Natural killer cell (primary cell): ENCODE data around the gene DDN. TPM values are rescaled to one million over a fixed set of nuclear protein-coding genes. Genes with fewer than 3 reads are reported as not detected.

Source experiments
- ATAC-seq, 3 donors: fragments of 150-1000 bp in 2 of 3; fragments of 200-7000 bp in 1 of 3; cut with Tn5 transposase; 1 replicate in 1 of 3; 2 replicates in 2 of 3; pipeline ENCODE4 v1.10.0; 2021; ENCODE audit warnings: mild to moderate bottlenecking in 2 of 3, moderate library complexity in 2 of 3
- DNase-seq, 2 donors: peaks; one replicate each; pipeline versions ENCODE4 v3.0.0 to v3.0.0-alpha.2; 2013 to 2021; ENCODE audit warnings: mixed read lengths in 1 of 2
- H3K27ac ChIP-seq: one replicate; pipeline ENCODE4 v1.5.1; 2013; ENCODE audit warnings: mild to moderate bottlenecking, low read length
- H3K27me3 ChIP-seq: one replicate; pipeline ENCODE4 v1.6.1; 2013; ENCODE audit warnings: low read length; ENCODE audit not compliant: control insufficient read depth, insufficient read depth
- H3K36me3 ChIP-seq: one replicate; pipeline ENCODE4 v1.6.1; 2013; ENCODE audit warnings: low read length; ENCODE audit not compliant: control insufficient read depth, insufficient read depth
- H3K4me1 ChIP-seq: one replicate; pipeline ENCODE4 v1.6.1; 2013; ENCODE audit warnings: low read length; ENCODE audit not compliant: control insufficient read depth, insufficient read depth
- H3K4me3 ChIP-seq: one replicate; pipeline ENCODE4 v1.5.1; 2013; ENCODE audit warnings: low read length
- H3K9me3 ChIP-seq: one replicate; pipeline ENCODE4 v1.6.1; 2013; ENCODE audit warnings: low read length; ENCODE audit not compliant: control insufficient read depth, insufficient read depth
- H3K27ac Mint-ChIP-seq, 2 donors: one replicate each; pipeline ENCODE4 v1.8.0; 2022; ENCODE audit warnings: mild to moderate bottlenecking in 2 of 2, mixed read lengths in 2 of 2, moderate library complexity in 1 of 2
- H3K27me3 Mint-ChIP-seq, 2 donors: one replicate each; pipeline ENCODE4 v1.8.0; 2022; ENCODE audit warnings: low read depth in 2 of 2, mixed read lengths in 2 of 2
- H3K36me3 Mint-ChIP-seq: one replicate; pipeline ENCODE4 v1.8.0; 2022; ENCODE audit warnings: mixed read lengths
- H3K4me1 Mint-ChIP-seq, 2 donors: one replicate each; pipeline ENCODE4 v1.8.0; 2022; ENCODE audit warnings: mixed read lengths in 2 of 2
- H3K4me3 Mint-ChIP-seq: one replicate; pipeline ENCODE4 v1.8.0; 2022; ENCODE audit warnings: mild to moderate bottlenecking, moderate library complexity, mixed read lengths
- H3K9me3 Mint-ChIP-seq, 2 donors: one replicate each; pipeline ENCODE4 v1.8.0; 2022; ENCODE audit warnings: mixed read lengths in 2 of 2
- CTCF ChIP-seq: fragments of 200-600 bp; IDR thresholded peaks from one replicate; pipeline ENCODE4 v1.8.0; 2022; ENCODE audit warnings: antibody characterized with exemption
- WGBS: methylation state at CpG from one replicate; pipeline ENCODE4 v1.1.7; 2013; ENCODE audit warnings: missing lambda C conversion rate; ENCODE audit not compliant: insufficient coverage; 5-methylcytosine and 5-hydroxymethylcytosine counted together
- intact Hi-C: fragments of 100-400 bp; cut with micrococcal nuclease; formaldehyde crosslinking; loops from one replicate; pipeline ENCODE4 v1.14.2; 2022
- total RNA-seq, 4 donors: library from RNA; stranded (reverse); fragments of 120-200 nt in 1 of 4; gene quantifications; one replicate each; pipeline versions ENCODE4 v1.2.3 to v1.2.4, GENCODE V29; 2013 to 2022

The DDN gene
- total RNA-seq, 3 donors from 2014 or later (not counting 1 experiment from before 2014, with no cell fraction given) = 1.1 to 3.4 (median 1.4) TPM

- intact Hi-C loops = loop anchor here (5.0 kb wide), 1 partner anchor 45 kb away; the partner anchor contains the start of gene DDN
- Mint-ChIP-seq H3K36me3 (peaks cover 14% of the 10 kb centered on the region), H3K4me1 (peaks cover 6 to 16% of the 10 kb centered on the region in 2 donors), H3K27ac (peak overlapping the region in 1 of 2 donors; percentile 70), H3K9me3 (no peaks in the 10 kb centered on the region), H3K27me3 (no peaks in the 10 kb centered on the region), H3K4me3 (no peak overlapping the region)
- TF ChIP-seq CTCF = no peak
- ATAC-seq (no peak), DNase-seq (no peak)
- Histone ChIP-seq H3K4me1 (no peaks in the 10 kb centered on the region), H3K27ac (no peak overlapping the region), H3K36me3 (peaks cover 91% of the 10 kb centered on the region), H3K4me3 (no peak overlapping the region), H3K27me3 (no peaks in the 10 kb centered on the region), H3K9me3 (no peaks in the 10 kb centered on the region)
- WGBS = 95% methylated on average over 17 of the region's 18 CpGs
These were observed 42.8 kb upstream of the DDN start for GRCh38 chr12:49041881-49042484.

GRCh38 chr12:49041036-49041880 is 42.1 kb upstream of the DDN start:
- no peak for ATAC-seq
- Mint-ChIP-seq H3K4me1 (peaks cover 6 to 16% of the 10 kb centered on the region in 2 donors), H3K4me3 (no peak overlapping the region), H3K9me3 (no peaks in the 10 kb centered on the region), H3K27me3 (no peaks in the 10 kb centered on the region), H3K27ac (no peak overlapping the region), H3K36me3 (peaks cover 14% of the 10 kb centered on the region)
- no peak for DNase-seq
- 98% methylated on average over 31 of the region's 31 CpGs for WGBS
- H3K27me3 ChIP-seq = no peaks in the 10 kb centered on the region
- H3K36me3 ChIP-seq = peaks cover 90% of the 10 kb centered on the region
- TF ChIP-seq CTCF = no peak
- H3K4me1 ChIP-seq = no peaks in the 10 kb centered on the region
- H3K4me3 ChIP-seq = no peak overlapping the region
- intact Hi-C loops = loop anchor here (5.0 kb wide), 1 partner anchor 44 kb away; the partner anchor contains the start of gene DDN
- H3K27ac ChIP-seq = no peak overlapping the region
- H3K9me3 ChIP-seq = no peaks in the 10 kb centered on the region

- intact Hi-C loops = loop anchor here (5.0 kb wide), 1 partner anchor 43 kb away; the partner anchor contains the start of gene DDN
- Mint-ChIP-seq H3K9me3 (no peaks in the 10 kb centered on the region), H3K36me3 (peaks cover 14% of the 10 kb centered on the region), H3K27ac (peak overlapping the region in 1 of 2 donors; percentile 58), H3K4me3 (no peak overlapping the region), H3K27me3 (no peaks in the 10 kb centered on the region), H3K4me1 (peaks cover 6 to 16% of the 10 kb centered on the region in 2 donors)
- no peaks in the 10 kb centered on the region for H3K27me3 ChIP-seq
- no peaks in the 10 kb centered on the region for H3K4me1 ChIP-seq
- TF ChIP-seq CTCF = no peak
- no peak overlapping the region for H3K4me3 ChIP-seq
- WGBS = 98% methylated on average over 14 of the region's 14 CpGs
- H3K36me3 ChIP-seq = peaks cover 85% of the 10 kb centered on the region
- no peak for DNase-seq
- H3K9me3 ChIP-seq = no peaks in the 10 kb centered on the region
- H3K27ac ChIP-seq = no peak overlapping the region
- ATAC-seq = no peak
These were observed 41.2 kb upstream of the DDN start for GRCh38 chr12:49040364-49040855.
